ENCODE results near the gene ATP8B4. TPM values are rescaled to one million over a fixed set of nuclear protein-coding genes. Genes with fewer than 3 reads are reported as not detected.

ATP8B4 gene
- total and polyA plus RNA-seq, 2 of the 8 experiments (the other 6 are each of a cell fraction or from before 2014, with no cell fraction given), result 0.17 to 0.24 TPM

GRCh38 chr15:50162969-50163718 is 44.1 kb upstream of the ATP8B4 start:
- Histone ChIP-seq H3K23ac (ENCODE audit: insufficient read length) (no peak overlapping the region), H2BK20ac (ENCODE audit: low read length) (no peak overlapping the region), H3K36me3 (ENCODE audit: control insufficient read depth in 2 of 4, insufficient read depth in 4 of 4, low read length in 3 of 4) (no peaks in the 10 kb centered on the region), H3K79me2 (ENCODE audit: control insufficient read depth in 1 of 2, insufficient read depth in 2 of 2, low read length in 2 of 2) (no peaks in the 10 kb centered on the region), H2BK12ac (ENCODE audit: low read depth, low read length) (no peak overlapping the region), H3K79me1 (ENCODE audit: low read depth, low read length) (no peaks in the 10 kb centered on the region), H3K18ac (ENCODE audit: extremely low read depth, low read length) (no peak overlapping the region), H3K9me3 (ENCODE audit: insufficient read depth in 2 of 2, low read depth in 1 of 2, low read length in 1 of 2) (no peaks in the 10 kb centered on the region), H2AK5ac (ENCODE audit: low read depth, low read length) (no peak overlapping the region), H2BK5ac (ENCODE audit: low read depth, low read length) (no peak overlapping the region), H4K91ac (replicated peaks; ENCODE audit: insufficient read length, low read length) (no peak overlapping the region), H4K8ac (ENCODE audit: extremely low read depth, insufficient read depth, low read length) (no peak overlapping the region), H3K4me3 (ENCODE audit: extremely low read depth in 1 of 4, insufficient read depth in 2 of 4, low read depth in 3 of 4, low read length in 4 of 4) (no peak overlapping the region), H2BK120ac (replicated peaks; ENCODE audit: low read depth, low read length) (no peak overlapping the region), H3K4me2 (ENCODE audit: insufficient read depth in 1 of 2, low read depth in 2 of 2, low read length in 2 of 2) (no peak overlapping the region), H4K20me1 (replicated peaks in 1 of 2; ENCODE audit: control insufficient read depth in 1 of 2, insufficient read depth in 2 of 2, low read length in 2 of 2) (no peaks in the 10 kb centered on the region), H2BK15ac (ENCODE audit: low read length) (no peak overlapping the region), H3K9ac (replicated peaks in 1 of 4; ENCODE audit: extremely low read depth in 1 of 4, low read depth in 3 of 4, low read length in 3 of 4) (no peak overlapping the region), H3K23me2 (ENCODE audit: low read depth, low read length) (no peaks in the 10 kb centered on the region), H4K5ac (ENCODE audit: insufficient read length, low read depth, low read length) (no peak overlapping the region), H3K27me3 (replicated peaks in 1 of 4; ENCODE audit: control insufficient read depth in 3 of 4, extremely low read depth in 1 of 4, insufficient read depth in 3 of 4, low read length in 3 of 4) (no peaks in the 10 kb centered on the region), H3K56ac (replicated peaks; ENCODE audit: insufficient read length, low read depth, low read length) (no peak overlapping the region), H3K4ac (replicated peaks; ENCODE audit: insufficient read length, low read depth, low read length) (no peak overlapping the region), H3K27ac (ENCODE audit: low read depth, low read length) (no peak overlapping the region), H2AFZ (ENCODE audit: low read length) (no peak overlapping the region), H3K4me1 (replicated peaks in 1 of 4; ENCODE audit: control insufficient read depth in 3 of 4, insufficient read depth in 4 of 4, low read length in 3 of 4) (no peaks in the 10 kb centered on the region), H3K14ac (ENCODE audit: insufficient read length) (no peak overlapping the region)
- ChIA-PET POLR2A (ENCODE audit: partially characterized antibody) (no interaction called here), CTCF (ENCODE audit: partially characterized antibody) (no interaction called here)
- FAIRE-seq (no peak), DNase-seq (ENCODE audit: low read depth in 1 of 2, low spot score in 2 of 2) (no peak)
- no peak for TF ChIP-seq RFX5 (IDR thresholded peaks at IDR 0.05; ENCODE audit: borderline replicate concordance, low read depth, low read length)
- no peak for TF ChIP-seq JUN (IDR thresholded peaks at IDR 0.05; ENCODE audit: low read depth, low read length)
- 81% methylated on average over 2 of the region's 2 CpGs; no CpG with 5 or more reads in 1 of the 2 experiments for WGBS, 2 experiments (ENCODE audit: extremely low coverage in 1 of 2, insufficient coverage in 1 of 2, insufficient read length in 1 of 2, insufficient replicate concordance in 2 of 2, low coverage in 1 of 2, low lambda C conversion rate in 2 of 2, missing lambda C conversion rate in 1 of 2)
